Transverse colon (tissue), 4 donors: ENCODE data around the gene NBEAL1. TPM values are rescaled to one million over a fixed set of nuclear protein-coding genes. Genes with fewer than 3 reads are reported as not detected.
"Not testable (repeated sequence)": the region's sequence is repeated elsewhere in the genome, so short reads cannot be mapped to it uniquely, and the experiment has no call there.

Experiments used
- DNase-seq: peaks from one replicate; pipeline ENCODE4 v3.0.0-alpha.2; 2019
- H3K27ac ChIP-seq, 4 donors: fragments of 200-600 bp; sonication (generic); 2 replicates each; pipeline ENCODE4 v1.5.1; 2016 to 2018; ENCODE audit warnings: inconsistent platforms in 4 of 4
- H3K27me3 ChIP-seq: fragments of 200-600 bp; sonication (generic); 2 replicates; pipeline ENCODE4 v1.5.1; 2017; ENCODE audit warnings: inconsistent platforms
- H3K36me3 ChIP-seq, 4 donors: fragments of 200-600 bp; sonication (generic); 2 replicates each; pipeline ENCODE4 v1.5.1; 2017 to 2019; ENCODE audit warnings: inconsistent platforms in 4 of 4
- H3K4me1 ChIP-seq, 4 donors: fragments of 200-600 bp; sonication (generic); 2 replicates each; pipeline ENCODE4 v1.5.1; 2017 to 2020; ENCODE audit warnings: inconsistent platforms in 4 of 4
- H3K4me3 ChIP-seq, 4 donors: fragments of 200-600 bp; sonication (generic); 1 replicate in 1 of 4; 2 replicates in 3 of 4; pipeline versions ENCODE4 v1.5.1 to v1.6.1; 2017 to 2019; ENCODE audit warnings: inconsistent platforms in 4 of 4
- H3K9me3 ChIP-seq, 2 donors: fragments of 200-600 bp; sonication (generic); 2 replicates each; pipeline ENCODE4 v1.5.1; 2017 to 2019; ENCODE audit warnings: inconsistent platforms in 2 of 2
- EP300 ChIP-seq: sonication (generic); formaldehyde crosslinking; IDR thresholded peaks from one replicate; pipeline ENCODE4 v1.6.1; 2017; ENCODE audit warnings: antibody characterized with exemption, low read depth
- POLR2A ChIP-seq: fragments of 450-650 bp; IDR thresholded peaks from one replicate; pipeline ENCODE4 v1.6.1; 2016; ENCODE audit warnings: antibody characterized with exemption, mild to moderate bottlenecking, moderate library complexity
- POLR2AphosphoS5 ChIP-seq, 3 donors: sonication (generic); formaldehyde crosslinking; IDR thresholded peaks; one replicate each; pipeline ENCODE4 v1.6.1; 2016; ENCODE audit warnings: antibody characterized with exemption in 3 of 3
- WGBS, 2 donors: methylation state at CpG; one replicate each; pipeline ENCODE4 v1.1.5; 2018; ENCODE audit warnings: low coverage in 1 of 2; 5-methylcytosine and 5-hydroxymethylcytosine counted together
- in situ Hi-C, 4 donors: fragments of 200-750 bp; cut with MboI; loops; one replicate each; pipeline versions ENCODE4 v1.15.0 to v1.15.1; 2017; ENCODE audit warnings: low sequenced_read_pairs in 3 of 4, low pct_ligation_motif_present in 1 of 4, low pct_unique_long_range_greater_than_20kb in 1 of 4
- intact Hi-C: fragments of 100-400 bp; cut with DNase I; formaldehyde crosslinking; loops from one replicate; pipeline ENCODE4 v1.15.1; 2023; ENCODE audit warnings: low total_unique reads
- total RNA-seq, 4 donors: library from RNA; depleted of rRNA; stranded (reverse); fragments of >200 nt; gene quantifications; one replicate each; pipeline ENCODE4 v1.1.0, GENCODE V29; 2016
- TF ChIP-seq, protein P1 (sequence below), 5 experiments: fragments of 200-600 bp in 3 of 5; fragments of 450-650 bp in 2 of 5; sonication (generic) in 3 of 5; IDR thresholded peaks; 1 replicate in 2 of 5; 2 replicates in 3 of 5; pipeline ENCODE4 v1.5.1; 2016 to 2017; ENCODE audit warnings: antibody characterized with exemption in 5 of 5, inconsistent platforms in 3 of 5, mild to moderate bottlenecking in 2 of 5, moderate library complexity in 1 of 5

The NBEAL1 gene
- total RNA-seq, 4 donors from 2014 or later = 59.1 to 287 (median 154) TPM

DNA sequence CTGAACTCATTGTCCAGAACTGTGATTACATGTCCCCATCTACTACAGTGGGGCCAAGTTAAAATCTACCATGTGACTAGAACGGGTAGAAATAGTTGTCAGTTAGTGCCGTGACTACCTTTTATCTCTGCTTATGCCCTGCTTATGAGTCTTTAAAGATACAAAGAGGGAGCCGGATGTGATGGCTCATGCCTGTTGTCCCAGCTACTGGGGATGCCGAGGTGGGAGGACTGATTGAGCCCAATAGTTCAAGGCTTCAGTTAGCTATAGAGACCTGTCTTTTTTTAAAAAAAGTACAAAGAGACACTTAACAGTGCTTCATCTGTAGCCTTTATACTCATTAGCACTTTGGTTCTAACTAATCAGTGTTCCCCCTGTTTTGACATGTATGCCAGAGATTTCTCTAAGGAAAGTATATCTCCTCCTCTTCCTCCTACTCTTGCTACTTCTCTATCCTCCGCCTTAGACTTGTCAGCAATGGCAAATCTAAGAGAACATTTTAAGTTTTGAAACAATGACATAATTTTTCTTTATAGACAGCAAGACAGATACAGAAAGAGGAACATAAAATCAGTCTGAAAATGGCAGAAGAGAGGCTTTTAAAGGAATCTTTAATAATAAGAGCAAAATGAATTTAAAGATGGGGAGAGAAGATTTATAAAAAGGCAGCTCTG, 45.0 kb downstream of the NBEAL1 start:
- intact Hi-C loops = no loop called here
- H3K27me3 ChIP-seq = no peaks in the 10 kb centered on the region
- no peak overlapping the region for H3K27ac ChIP-seq

GRCh38 chr2:203061346-203061745, 46.7 kb downstream of the NBEAL1 start:
- intact Hi-C loops = no loop called here
- Histone ChIP-seq H3K27ac (no peak overlapping the region), H3K9me3 (no peaks in the 10 kb centered on the region), H3K4me1 (no peaks in the 10 kb centered on the region), H3K36me3 (peaks cover 0 to 55% (median 29%) of the 10 kb centered on the region in 4 donors), H3K4me3 (no peak overlapping the region), H3K27me3 (no peaks in the 10 kb centered on the region)
- 57 to 80% methylated on average over 2 to 4 of the region's 4 CpGs for WGBS, 2 donors
- TF ChIP-seq POLR2AphosphoS5 (IDR thresholded peaks at IDR 0.05) (no peak), EP300 (no peak), POLR2A (no peak)
- TF ChIP-seq, protein P1, sequence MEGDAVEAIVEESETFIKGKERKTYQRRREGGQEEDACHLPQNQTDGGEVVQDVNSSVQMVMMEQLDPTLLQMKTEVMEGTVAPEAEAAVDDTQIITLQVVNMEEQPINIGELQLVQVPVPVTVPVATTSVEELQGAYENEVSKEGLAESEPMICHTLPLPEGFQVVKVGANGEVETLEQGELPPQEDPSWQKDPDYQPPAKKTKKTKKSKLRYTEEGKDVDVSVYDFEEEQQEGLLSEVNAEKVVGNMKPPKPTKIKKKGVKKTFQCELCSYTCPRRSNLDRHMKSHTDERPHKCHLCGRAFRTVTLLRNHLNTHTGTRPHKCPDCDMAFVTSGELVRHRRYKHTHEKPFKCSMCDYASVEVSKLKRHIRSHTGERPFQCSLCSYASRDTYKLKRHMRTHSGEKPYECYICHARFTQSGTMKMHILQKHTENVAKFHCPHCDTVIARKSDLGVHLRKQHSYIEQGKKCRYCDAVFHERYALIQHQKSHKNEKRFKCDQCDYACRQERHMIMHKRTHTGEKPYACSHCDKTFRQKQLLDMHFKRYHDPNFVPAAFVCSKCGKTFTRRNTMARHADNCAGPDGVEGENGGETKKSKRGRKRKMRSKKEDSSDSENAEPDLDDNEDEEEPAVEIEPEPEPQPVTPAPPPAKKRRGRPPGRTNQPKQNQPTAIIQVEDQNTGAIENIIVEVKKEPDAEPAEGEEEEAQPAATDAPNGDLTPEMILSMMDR (IDR thresholded peaks at IDR 0.05) = no peak
- in situ Hi-C loops = no loop called here
- DNase-seq = no peak

More for the DNA sequence above, 45.0 kb downstream of the NBEAL1 start:
- no peaks in the 10 kb centered on the region for H3K9me3 ChIP-seq
- no peak overlapping the region for H3K4me3 ChIP-seq
- H3K4me1 ChIP-seq = no peaks in the 10 kb centered on the region
- WGBS, 2 donors = 91 to 95% methylated on average over 4 to 5 of the region's 5 CpGs
- peaks cover 0 to 53% (median 28%) of the 10 kb centered on the region in 4 donors for H3K36me3 ChIP-seq
- no peak for DNase-seq
- TF ChIP-seq, protein P1 (IDR thresholded peaks at IDR 0.05) = no peak
- TF ChIP-seq POLR2A = no peak
- in situ Hi-C loops = no loop called here

DNA sequence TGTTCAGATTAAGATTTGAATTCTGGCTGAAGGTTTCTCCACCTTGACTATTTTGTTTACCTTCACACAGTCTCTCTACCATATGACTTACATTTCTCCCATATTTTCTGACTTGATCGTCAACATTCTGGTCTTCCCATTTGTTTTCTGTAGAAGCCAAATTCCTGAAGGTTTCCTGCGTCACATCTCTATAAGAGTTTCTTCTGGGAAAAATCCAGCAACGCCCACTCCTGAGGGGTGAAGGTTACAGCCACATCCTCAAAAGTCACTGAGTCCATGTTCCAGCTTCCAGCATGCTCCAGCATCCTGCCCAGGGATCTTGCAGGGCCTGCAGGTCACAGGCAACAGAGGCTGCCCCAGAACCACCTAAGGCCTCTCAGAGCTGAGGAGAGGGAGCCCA, 47.5 kb downstream of the NBEAL1 start:
- no peaks in the 10 kb centered on the region for H3K4me1 ChIP-seq
- TF ChIP-seq, protein P1 (IDR thresholded peaks at IDR 0.05) = no peak
- TF ChIP-seq POLR2AphosphoS5 (IDR thresholded peaks at IDR 0.05) = no peak
- TF ChIP-seq EP300 = no peak
- TF ChIP-seq POLR2A = no peak
- H3K36me3 ChIP-seq = peaks cover 0 to 55% (median 29%) of the 10 kb centered on the region in 4 donors
- in situ Hi-C loops = no loop called here
- H3K27ac ChIP-seq = no peak overlapping the region
- DNase-seq = no peak
- H3K27me3 ChIP-seq = no peaks in the 10 kb centered on the region
- no peak overlapping the region for H3K4me3 ChIP-seq
- 90 to 94% methylated on average over 2 to 3 of the region's 3 CpGs for WGBS, 2 donors
- intact Hi-C loops = no loop called here
- H3K9me3 ChIP-seq = no peaks in the 10 kb centered on the region

- H3K27me3 ChIP-seq, H3K9me3 ChIP-seq, H3K27ac ChIP-seq, intact Hi-C loops, in situ Hi-C loops, H3K4me3 ChIP-seq, DNase-seq: not testable (repeated sequence)
- WGBS, 2 donors = 95 to 100% methylated on average over 3 to 36 of the region's 36 CpGs
- Histone ChIP-seq H3K4me1 (peaks cover 0 to 14% (median 4%) of the 10 kb centered on the region in 4 donors), H3K36me3 (peaks cover 0 to 26% (median 8%) of the 10 kb centered on the region in 4 donors)
Measured at GRCh38 chr2:203066519-203067091, 51.9 kb downstream of the NBEAL1 start.
